GM12873 (cell line): ENCODE data around the gene ZCCHC24.

Source experiments
- CTCF ChIP-seq: IDR thresholded peaks from 2 replicates; pipeline ENCODE4 v1.5.1; 2012; ENCODE audit warnings: low read depth, mild to moderate bottlenecking, moderate library complexity, low read length, control low read depth; ENCODE audit not compliant: insufficient read depth; ENCODE audit errors: missing control alignments

The ZCCHC24 gene

GRCh38 chr10:79401015-79401921 is 44.2 kb downstream of the ZCCHC24 start:
- TF ChIP-seq CTCF = no peak

- peak; percentile 97 for TF ChIP-seq CTCF
Observed at GRCh38 chr10:79400146-79401004, 45.0 kb downstream of the ZCCHC24 start.

- no peak for TF ChIP-seq CTCF
Observed at GRCh38 chr10:79399223-79399831, 46.1 kb downstream of the ZCCHC24 start.

- TF ChIP-seq CTCF = no peak
Observed at GRCh38 chr10:79398642-79399041, 46.8 kb downstream of the ZCCHC24 start.

- no peak for TF ChIP-seq CTCF
Observed at GRCh38 chr10:79397575-79398303, 47.7 kb downstream of the ZCCHC24 start.

- TF ChIP-seq CTCF = no peak
Observed at GRCh38 chr10:79397051-79397450, 48.4 kb downstream of the ZCCHC24 start.

- TF ChIP-seq CTCF = no peak
Observed at GRCh38 chr10:79396520-79396919, 48.9 kb downstream of the ZCCHC24 start.
